HG02840 (cell line): ENCODE measurements around the gene UNC5A.

Experiments used
- ATAC-seq: cut with Tn5 transposase; IDR thresholded peaks from one replicate; pipeline ENCODE4 v1.9.1; 2021; ENCODE audit warnings: mild to moderate bottlenecking, moderate library complexity, moderate number of reproducible peaks; ENCODE audit not compliant: unreplicated experiment, low FRiP score

UNC5A gene

GRCh38 chr5:176781054-176781375 lies 29.3 kb upstream of the UNC5A start:
- ATAC-seq, result no peak

- no peak for ATAC-seq
Measured at GRCh38 chr5:176781638-176782570, 28.5 kb upstream of the UNC5A start.

- ATAC-seq, result no peak
Measured at GRCh38 chr5:176784218-176785165, 25.9 kb upstream of the UNC5A start.

- ATAC-seq, result no peak
Measured at GRCh38 chr5:176785184-176786145, 24.9 kb upstream of the UNC5A start.

- no peak for ATAC-seq
Measured at GRCh38 chr5:176787676-176788075, 22.7 kb upstream of the UNC5A start.

- ATAC-seq, result no peak
Measured at GRCh38 chr5:176788091-176788490, 22.3 kb upstream of the UNC5A start.

- ATAC-seq, result no peak
Measured at GRCh38 chr5:176788941-176789872, 21.2 kb upstream of the UNC5A start.

- ATAC-seq, result no peak
Measured at GRCh38 chr5:176789873-176790615, 20.3 kb upstream of the UNC5A start.

- ATAC-seq, result no peak
Measured at GRCh38 chr5:176790941-176791340, 19.4 kb upstream of the UNC5A start.

- ATAC-seq, result no peak
Measured at GRCh38 chr5:176792655-176793342, 17.6 kb upstream of the UNC5A start.

- no peak for ATAC-seq
Measured at GRCh38 chr5:176793343-176793699, 17.0 kb upstream of the UNC5A start.

GRCh38 chr5:176793736-176794135 lies 16.6 kb upstream of the UNC5A start:
- ATAC-seq, result no peak

GRCh38 chr5:176794509-176794908 lies 15.8 kb upstream of the UNC5A start:
- no peak for ATAC-seq

- ATAC-seq, result no peak
Measured at GRCh38 chr5:176796411-176796810, 13.9 kb upstream of the UNC5A start.

- ATAC-seq, result no peak
Measured at GRCh38 chr5:176796970-176797369, 13.4 kb upstream of the UNC5A start.

GRCh38 chr5:176797456-176798050 lies 12.8 kb upstream of the UNC5A start:
- no peak for ATAC-seq

- ATAC-seq, result no peak
Measured at GRCh38 chr5:176798086-176798876, 12.1 kb upstream of the UNC5A start.
